ENCODE data around the gene P2RX1. TPM values are rescaled to one million over a fixed set of nuclear protein-coding genes. Genes with fewer than 3 reads are reported as not detected.

The P2RX1 gene
- polyA plus RNA-seq, 3 donors = 0.89 to 1.4 (median 1.0) TPM

DNA sequence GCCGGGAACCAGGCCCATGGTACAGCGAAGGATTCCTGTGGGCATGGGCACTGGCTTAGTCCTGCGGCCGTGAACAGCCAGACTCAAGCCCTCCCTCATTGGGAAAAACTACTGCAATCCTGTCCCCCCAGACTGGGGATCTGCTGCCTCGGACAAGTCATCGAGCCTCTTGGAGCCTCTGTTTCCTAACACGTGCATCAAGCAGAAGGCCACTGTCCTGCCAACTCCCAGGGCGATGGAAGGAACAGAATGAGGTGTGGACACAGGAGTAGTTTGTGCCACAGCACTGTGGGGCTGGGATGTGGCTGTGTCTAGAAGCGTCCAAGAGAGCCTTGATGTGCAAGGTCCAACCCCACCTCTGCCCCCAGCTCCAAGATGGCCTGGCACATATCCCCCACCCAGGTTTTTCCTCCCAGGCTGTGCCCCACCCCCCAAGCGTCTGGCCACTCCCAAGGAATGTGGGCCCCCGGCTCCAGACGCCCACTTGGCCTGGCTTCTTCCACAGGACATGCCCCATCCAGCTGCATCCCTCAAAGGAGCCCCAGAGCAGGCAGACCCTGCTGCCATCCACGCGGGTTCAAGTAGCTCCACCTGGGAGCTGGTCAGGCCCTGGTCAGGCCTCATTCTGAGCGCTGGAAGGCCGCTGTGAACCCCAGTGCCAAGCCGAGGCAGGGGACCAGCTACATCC lies 26.8 kb downstream of the P2RX1 start:
- no peak for DNase-seq

DNA sequence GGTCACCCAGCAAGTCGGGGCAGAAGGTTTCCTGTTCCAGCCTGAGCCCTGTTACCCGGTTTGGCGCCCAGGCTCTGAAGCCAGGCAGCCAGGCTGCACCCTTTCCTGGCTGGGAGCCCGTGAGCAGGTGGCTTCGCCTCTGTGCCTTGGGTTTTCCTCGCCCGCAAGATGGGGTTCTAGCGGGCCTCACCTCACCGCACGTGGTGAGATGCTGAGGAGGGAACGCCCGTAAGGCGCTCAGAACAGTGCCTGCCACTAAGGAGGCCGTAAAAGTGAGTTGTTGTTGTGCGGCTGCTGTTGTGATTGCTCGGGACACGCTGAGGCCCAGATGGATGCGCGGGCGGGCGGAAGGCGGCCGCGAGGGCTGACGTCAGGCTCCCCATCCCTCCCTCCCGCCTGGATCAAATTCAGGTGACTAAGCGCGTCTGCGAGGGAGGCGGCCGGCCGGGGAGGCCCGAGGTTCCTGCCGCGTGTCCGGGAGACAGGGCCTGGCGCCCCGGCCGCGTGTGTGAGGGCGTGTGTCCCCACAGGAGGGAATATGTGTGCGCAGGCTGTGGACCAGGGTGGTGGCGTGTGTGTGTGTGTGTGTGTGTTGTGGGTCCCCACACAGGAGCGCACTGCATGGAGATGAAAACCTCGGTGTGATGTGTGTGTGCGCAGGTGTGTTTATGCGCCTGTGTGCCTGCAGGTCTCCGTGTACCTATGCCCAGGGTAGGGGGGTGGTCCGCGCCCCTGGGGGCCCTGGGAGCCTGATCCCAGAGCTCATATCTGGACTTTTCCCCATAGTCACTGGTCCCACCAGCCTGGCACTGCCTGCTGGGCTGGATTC lies 27.7 kb downstream of the P2RX1 start:
- peak; percentile 89 for DNase-seq

DNA sequence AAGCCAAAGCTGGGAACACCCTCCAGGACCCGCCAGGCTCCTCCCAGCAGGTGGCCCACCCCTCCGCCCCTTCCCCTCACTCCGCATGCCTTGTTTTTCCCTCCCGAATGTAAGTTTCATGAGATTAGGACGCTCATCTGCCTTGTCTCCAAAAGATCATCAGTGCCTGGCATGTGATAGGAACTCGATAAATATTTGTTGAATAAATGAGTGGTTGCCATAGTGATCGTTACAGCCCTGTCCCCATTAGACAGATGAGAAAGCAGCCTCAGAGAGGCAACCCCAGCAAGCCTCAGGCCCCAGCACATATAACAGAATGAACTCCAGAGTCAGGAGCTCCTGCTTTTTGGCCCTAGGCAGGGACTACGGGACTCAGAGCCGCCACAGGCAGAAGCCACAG lies 28.5 kb downstream of the P2RX1 start:
- no peak for DNase-seq

DNA sequence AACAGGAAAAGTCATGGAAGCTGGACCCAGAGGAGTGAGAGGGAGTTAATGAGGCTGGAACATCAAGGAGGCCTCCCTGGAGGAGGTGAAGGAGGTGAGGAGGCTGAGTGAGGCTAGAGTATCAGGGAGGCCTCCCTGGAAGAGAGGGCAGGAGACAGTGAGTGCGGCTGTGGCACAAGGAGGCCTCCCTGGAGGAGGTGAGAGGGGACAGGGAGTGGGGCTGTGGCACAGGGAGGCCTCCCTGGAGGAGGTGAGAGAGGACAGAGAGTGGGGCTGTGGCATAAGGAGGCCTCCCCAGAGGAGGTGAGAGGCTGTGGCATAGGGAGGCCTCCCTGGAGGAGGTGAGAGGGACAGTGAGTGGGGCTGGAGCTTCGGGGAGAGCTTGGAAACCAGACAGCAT lies 28.9 kb downstream of the P2RX1 start:
- no peak for DNase-seq

DNA sequence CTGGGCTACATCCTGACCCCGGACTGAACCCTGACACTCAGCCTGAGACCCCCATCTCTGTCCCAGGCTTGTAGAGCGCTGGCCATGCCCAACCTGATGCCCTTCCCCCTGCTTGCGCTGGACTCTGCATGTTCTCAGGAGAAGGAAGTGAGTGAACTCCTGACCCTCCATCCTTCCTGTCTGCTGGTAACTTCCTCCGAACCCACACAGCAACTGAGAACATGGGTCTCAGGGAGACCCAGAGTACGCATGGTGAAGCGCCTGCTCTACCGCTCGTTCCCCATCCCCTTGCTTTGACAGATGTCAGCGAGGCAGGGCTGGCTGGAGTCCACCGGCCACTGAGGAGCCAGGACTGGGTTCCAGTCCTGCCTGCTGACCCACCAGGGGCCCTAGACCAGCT lies 29.5 kb downstream of the P2RX1 start:
- DNase-seq = no peak

DNA sequence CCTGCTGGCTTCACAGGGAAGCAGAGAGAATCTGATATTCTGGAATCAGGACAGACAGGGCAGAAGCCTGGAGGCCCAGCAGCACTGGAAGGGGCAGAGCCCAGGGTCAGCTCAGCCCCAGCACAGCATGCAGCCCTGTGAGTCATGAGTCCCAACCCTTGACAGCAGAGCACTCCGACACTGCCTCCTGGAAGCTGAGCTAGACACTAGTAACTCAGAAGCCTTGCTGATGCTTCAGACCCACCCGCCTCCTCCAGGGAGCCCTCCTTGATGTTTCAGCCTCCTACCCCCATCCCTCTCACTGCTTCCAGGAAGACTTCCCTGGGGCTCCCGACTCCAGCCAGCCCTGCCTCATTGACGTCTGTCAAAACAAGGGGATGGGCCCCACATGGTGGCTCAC lies 30.3 kb downstream of the P2RX1 start:
- no peak for DNase-seq

DNA sequence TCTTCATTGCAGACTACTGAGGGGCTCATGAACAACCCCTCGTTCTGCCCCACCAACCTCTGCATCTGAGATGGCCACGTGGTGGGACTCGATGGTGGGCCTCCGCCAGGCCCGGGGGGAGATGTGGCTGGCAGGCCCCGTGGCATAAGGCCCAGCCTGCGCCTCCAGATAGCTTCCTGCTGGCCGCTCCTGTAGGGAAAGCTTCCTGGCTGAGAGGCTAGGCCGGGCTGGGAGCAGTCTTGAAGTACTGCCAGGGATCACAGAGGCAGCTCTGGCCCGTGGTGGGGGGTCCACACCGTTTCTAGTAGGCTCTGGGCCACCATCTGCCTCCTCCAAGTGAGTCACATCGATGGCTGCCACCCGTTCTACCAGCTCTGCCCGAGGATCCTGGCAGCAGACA lies 31.0 kb downstream of the P2RX1 start:
- DNase-seq = no peak

DNA sequence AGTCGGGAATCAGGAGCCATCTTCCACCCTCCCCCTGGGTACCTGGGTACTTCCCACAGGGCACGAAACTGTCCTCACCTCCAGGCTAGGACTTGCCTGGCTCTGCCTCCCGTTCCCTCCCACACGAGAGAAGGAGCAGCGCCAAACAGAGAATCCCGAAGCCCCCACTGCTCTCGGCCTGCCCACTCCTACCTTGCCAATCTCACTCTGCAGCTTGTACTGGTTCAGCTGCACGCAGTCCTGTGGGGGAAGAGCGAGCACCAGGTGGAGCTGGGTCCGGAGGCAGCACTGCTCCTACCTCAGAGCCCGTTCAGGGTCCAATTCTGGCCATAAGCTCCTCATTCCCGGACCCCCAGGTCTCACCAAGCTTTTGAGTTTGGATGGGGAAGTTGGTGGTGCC lies 32.1 kb downstream of the P2RX1 start:
- DNase-seq = no peak

DNA sequence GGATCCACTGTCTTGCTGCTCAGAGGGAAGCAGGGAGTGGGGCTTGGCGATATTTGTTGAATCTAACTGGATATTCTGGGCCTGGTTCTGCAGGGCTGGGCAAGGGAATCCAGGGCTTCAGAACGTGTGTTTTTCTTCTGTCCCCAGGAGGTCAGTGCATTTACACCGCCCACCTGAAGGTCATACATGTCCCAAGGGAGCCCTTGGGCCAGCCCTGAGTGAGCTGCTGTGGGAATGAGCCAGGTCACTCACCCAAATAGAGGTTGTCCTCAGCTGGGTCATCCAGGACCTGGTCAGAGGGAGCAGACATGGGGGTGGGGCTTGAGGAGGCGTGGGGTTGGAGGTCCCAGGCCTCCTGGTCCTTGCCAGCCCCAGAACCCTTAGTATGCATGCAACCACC lies 34.0 kb downstream of the P2RX1 start:
- no peak for DNase-seq

DNA sequence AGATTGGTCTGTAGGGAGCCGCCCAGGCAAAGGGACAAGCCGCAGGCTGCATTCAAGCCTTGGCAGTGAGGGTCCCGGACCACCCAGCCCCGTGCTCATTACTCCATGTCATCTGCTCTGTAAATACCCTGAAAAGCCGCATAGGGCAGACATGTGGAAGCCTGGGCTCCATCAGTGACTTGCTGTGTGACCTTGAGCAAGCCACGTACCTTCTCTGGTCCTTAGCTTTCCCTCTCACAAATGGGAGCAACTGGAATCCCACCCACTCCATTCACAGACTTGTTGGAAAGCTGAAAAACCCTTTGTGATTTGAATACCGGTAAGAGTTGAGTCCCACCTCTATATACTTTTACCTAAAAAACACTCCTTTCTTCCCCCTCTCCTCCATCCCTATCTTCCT lies 35.3 kb downstream of the P2RX1 start:
- DNase-seq = no peak

DNA sequence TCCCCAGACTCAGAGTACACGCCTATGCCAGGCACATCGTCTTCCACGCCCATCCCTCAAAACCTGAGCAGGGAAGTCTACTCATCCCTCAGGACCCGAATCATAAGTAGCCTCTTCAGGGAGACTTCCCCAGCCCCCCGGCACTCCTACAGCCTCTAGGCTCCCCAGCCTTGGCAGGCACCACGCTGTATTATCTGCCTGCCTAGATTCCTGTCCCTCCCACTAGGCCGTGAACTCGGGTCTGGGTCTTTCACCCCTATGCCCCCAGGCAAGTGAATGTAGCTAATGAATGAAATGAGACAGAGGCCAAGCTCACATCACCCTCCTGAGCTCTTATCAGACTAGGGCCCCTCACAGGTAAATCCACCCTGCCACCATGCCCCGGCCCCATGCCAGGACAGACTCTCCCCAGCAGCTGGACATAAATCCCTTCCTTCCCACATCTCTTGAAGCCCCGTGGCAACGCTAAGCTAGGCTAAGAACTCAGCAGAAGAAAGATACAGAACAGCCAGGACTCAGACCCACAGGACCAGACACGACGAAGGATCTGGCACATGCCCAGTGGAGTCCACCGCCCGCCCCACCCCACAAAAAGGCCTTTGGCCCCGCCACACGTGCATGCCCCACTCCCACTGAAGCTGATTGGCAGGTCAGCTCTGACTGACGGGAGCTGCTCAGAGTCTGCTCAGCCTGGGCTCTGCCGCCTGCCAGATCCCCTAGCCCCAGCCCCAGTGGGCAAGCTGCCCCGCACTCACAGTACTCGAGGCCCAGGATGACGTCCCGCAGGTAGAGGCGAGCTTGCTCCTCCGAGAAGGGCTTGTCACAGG lies 36.5 kb downstream of the P2RX1 start:
- DNase-seq = no peak

DNA sequence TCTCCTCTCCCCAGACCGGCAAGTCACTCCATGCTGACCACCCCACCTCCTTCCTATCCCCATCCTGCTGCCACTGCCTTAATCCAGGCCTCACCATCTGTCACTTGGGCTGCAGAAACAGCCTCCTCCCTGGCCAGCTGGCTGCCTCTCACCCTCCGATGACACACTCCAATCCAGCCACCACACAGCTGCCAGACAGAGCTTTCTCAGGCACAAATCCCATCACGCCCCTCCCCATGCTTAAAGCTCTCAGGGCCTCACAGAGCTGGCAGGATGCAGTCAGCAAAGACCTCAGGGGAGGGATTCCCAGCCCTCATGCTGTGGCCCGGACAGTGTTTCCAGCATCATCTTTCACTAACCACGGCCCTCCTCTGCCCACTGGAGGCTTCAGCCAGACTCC lies 37.1 kb downstream of the P2RX1 start:
- no peak for DNase-seq

DNA sequence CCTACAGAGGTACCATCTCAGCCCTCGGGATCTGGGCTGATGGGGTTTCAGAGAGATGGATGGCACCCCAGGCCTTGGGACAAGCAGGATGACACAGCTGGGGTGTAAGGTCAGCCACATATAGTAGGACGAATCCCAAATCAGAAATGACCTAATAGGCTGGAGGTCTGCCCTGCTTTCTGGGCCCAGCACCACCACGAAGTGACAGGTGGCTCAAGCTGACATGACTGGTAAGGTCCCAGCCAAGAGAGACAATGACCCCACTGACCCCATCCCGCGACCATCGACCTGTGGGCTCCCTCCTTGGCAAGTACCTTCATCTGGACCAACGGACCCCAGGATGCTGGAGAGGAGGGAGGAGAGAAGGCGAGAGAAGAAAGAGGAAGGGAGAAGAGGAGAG lies 39.0 kb downstream of the P2RX1 start:
- no peak for DNase-seq

DNA sequence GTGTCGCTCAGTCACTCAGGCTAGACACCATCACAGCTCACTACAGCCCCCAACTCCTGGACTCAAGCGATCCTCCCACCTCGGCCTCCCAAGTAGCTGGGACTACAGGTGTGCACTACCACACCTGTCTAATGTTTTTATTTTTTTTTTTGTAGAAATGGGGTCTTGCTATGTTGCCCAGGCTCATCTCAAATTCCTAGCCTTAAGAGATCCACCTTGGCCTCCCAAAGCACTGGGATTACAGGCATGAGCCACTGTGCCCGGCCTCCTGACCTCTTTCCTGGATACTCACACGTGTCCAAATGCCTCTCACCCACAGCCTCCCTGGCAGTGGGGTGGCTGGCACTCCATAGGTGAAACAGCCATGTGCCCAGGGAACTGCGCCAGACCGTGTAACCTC lies 40.9 kb downstream of the P2RX1 start:
- no peak for DNase-seq

DNA sequence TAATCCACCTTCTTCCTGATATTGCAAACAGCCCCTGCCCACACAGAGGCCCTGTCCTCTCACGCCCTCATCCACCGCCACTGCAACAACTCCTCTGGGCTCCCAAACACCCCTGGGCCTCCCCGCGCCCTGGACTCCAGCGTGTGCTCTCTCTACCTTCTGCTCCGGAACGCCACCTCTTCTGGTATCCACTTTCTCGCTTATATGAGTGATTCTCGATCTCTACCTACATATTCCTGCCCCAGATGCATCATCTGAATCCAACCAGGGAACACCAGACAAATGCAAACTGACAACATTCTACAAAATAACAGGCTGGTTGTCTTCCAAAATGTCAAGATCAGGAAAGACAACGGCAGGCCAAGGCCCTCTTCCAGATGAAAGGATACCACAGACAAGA lies 42.4 kb downstream of the P2RX1 start:
- no peak for DNase-seq

DNA sequence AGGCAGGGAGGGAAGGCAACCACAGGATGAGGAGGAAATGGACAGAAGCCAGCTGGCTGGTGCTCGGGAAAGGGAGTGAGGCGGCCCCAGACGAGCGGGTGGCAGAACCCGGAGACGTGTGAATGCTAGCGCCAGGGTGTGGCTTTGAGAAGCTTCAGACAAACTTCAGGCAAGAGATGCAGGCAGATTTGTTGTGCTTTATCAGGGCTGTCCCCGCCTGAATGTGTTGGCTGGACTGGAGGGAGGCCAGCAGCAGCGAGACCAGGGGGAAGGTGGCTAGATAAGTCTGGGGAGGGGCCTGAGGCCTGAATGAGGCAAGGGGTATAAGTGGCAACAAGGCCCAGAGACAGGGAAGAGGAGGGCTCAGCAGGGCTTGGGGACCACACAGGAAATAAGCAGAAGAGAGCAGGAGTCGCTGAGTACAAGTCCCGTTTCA lies 45.4 kb downstream of the P2RX1 start:
- DNase-seq = no peak

DNA sequence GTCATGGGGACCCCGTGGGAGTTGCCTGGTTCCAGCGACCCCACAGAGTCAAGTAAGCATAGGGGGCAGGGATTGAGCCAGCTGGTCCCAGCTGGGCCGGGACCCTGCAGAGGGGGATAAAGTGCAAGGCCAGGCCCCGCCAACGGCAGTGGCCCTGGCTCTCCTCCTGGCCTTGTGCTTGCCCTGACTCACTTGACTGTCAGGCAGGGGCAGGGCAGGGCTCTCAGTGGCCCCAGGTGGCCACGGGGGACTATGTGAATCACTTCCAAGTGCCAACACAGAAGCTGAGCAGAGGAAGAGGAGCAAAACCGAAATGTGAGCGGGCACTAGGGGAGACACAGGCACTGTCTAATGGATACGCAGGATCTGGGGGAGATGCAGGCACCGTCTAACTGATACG lies 48.7 kb downstream of the P2RX1 start:
- DNase-seq = no peak

DNA sequence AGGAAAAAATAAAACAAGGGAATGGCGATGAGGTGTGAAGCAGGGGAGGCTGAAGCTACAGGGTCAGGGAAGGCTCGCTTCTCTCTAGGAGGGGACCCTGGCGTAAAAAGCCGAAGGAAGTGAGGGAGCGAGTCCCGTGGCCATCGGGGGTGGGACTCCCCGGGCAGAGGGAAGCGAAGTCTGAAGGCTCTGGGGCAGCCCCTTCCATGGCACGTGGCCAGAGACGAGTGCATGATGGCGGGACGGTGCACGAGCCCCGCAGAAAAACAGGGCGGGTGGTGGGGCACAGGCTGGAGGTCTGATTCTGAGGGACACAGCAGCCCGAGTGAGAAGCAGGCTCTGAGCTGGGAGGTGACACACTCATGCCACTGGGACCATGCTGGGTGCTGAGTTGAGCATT lies 49.2 kb downstream of the P2RX1 start:
- no peak for DNase-seq

DNA sequence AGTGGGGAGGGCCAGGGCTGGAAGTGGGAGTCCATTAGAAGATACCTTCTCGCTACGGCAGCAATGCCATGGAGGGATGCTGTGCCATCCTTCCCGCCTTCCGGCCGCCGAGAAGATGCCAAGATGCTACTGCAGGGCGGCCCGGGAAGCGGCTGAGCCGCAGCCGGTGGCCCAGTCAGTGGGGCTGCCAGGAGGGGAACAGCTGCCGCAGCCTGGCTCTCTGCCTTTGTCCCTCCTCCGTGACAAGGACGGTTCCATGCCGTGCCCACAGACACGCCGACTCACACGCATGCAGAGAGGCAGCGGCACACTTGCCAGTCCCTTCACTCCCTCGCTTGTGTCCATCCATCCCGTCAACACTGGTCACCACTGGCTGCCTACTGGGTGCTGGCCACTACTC lies 50.0 kb downstream of the P2RX1 start:
- no peak for DNase-seq

DNA sequence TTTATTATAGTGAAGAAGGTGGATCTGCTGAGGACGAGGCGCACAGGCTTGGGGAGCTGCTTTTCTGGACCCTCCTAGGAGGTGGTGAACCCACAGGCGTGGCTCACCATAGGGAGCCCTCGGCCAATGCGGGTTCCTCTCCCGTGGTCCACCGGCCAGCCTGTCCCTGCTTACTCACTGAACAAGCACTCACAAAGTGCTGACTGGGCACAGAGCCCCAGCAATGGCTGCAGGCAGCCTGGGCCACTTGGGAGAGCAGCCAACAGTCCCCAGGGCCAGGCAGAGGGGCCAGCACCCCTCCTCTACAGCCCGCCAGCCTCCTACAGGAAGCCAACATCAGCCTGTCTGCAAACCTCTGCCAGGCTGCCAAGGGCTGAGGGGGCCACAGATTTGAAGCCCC lies 51.1 kb downstream of the P2RX1 start:
- DNase-seq = no peak

DNA sequence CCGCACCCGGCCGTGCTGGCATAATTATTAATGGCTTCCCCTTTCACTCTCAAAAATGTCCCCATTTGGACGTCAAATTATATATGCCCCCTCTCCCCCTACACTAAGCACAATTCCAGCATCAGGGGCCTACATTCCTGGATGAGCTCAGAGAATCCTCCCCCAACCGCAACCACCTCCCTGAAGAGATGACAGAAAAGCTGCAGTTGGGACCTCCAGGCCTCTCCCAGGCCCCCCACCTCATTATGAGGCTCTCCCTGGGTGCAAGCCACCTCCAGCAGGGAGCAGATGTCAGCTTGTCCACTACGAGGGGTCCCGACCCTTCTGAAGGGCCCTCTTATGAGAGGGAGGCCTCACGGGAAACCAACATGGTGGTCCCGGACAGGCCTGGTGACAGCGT lies 51.7 kb downstream of the P2RX1 start:
- no peak for DNase-seq

DNA sequence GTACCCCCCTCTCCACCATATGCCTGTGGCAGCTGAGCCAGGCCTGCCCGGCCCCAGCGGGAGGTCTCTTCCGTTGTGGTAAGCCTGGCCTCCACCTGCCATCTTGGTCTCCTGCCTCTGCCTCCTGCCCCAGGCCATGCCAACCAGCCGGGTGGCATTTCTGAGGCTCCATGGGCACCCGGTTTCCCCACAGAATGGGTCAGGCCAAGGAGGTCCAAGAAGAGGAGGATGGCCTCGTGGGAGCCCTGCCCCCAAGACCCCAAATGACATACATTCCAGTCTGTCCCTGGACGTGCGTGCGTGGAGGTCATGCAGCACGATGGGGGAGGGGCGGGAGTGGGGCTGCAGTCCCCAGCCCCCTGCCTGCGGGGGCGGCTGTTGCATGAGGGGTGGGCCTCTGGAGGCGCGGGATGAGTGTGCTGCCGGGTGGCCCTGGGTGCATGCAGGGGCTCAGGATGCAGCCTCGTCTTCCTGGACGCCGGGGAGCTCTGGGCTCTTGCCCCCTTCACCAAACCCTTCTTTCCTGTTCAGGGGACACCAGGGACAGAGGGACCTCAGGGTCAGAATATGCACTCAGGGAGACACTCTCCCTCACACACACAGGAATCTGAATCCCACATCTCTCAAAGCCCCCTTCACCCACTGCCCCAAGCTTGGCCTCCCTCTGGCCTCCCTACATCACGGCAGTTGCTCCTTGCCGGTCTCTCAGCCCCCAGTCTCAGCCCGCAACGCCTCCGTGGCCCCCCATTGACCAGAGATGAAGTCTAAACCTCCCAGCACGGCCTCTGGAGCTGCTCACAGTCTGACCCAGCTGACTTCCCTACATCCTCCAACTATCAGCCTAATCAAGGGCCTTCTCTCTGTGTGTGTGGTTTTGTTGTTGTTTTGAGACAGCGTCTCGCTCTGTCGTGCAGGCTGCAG lies 54.2 kb downstream of the P2RX1 start:
- DNase-seq = no peak
